ENCODE measurements around the gene EIF2D. TPM values are rescaled to one million over a fixed set of nuclear protein-coding genes. Genes with fewer than 3 reads are reported as not detected.
"Not testable (repeated sequence)": the region's sequence is repeated elsewhere in the genome, so short reads cannot be mapped to it uniquely, and the experiment has no call there.

EIF2D gene
- total RNA-seq, 6 experiments from 2014 or later, result 38.9 to 48.3 (median 43.2) TPM

- Mint-ChIP-seq H3K4me1 (ENCODE audit: low read depth) (peaks cover 25% of the 10 kb centered on the region), H3K4me3 (no peak overlapping the region), H3K27ac (no peak overlapping the region), H3K27me3 (ENCODE audit: insufficient read depth) (peaks cover 8% of the 10 kb centered on the region), H3K9me3 (no peaks in the 10 kb centered on the region), H3K36me3 (ENCODE audit: low read depth) (peaks cover 8% of the 10 kb centered on the region)
- no peak for DNase-seq
- no peak for TF ChIP-seq CTCF (IDR thresholded peaks at IDR 0.05)
Observed at GRCh38 chr1:206584683-206585082, 27.6 kb downstream of the EIF2D start.

GRCh38 chr1:206583707-206584648, 28.3 kb downstream of the EIF2D start:
- H3K27ac Mint-ChIP-seq, result no peak overlapping the region

GRCh38 chr1:206582971-206583706, 29.1 kb downstream of the EIF2D start:
- H3K4me1 Mint-ChIP-seq (ENCODE audit: low read depth), result peaks cover 27% of the 10 kb centered on the region
- no peak for TF ChIP-seq CTCF (IDR thresholded peaks at IDR 0.05)
- H3K27ac Mint-ChIP-seq, result no peak overlapping the region
- no peaks in the 10 kb centered on the region for H3K9me3 Mint-ChIP-seq
- no peak overlapping the region; the same call in 1 of the 2 replicates for H3K4me3 Mint-ChIP-seq
- peaks cover 8% of the 10 kb centered on the region for H3K27me3 Mint-ChIP-seq (ENCODE audit: insufficient read depth)
- peaks cover 8% of the 10 kb centered on the region for H3K36me3 Mint-ChIP-seq (ENCODE audit: low read depth)
- no peak for DNase-seq

More at GRCh38 chr1:206583707-206584648, 28.3 kb downstream of the EIF2D start:
- peak; percentile 99 for TF ChIP-seq CTCF (IDR thresholded peaks at IDR 0.05)
- Mint-ChIP-seq H3K9me3 (no peaks in the 10 kb centered on the region), H3K4me3 (no peak overlapping the region; the same call in 1 of the 2 replicates), H3K4me1 (ENCODE audit: low read depth) (peaks cover 25% of the 10 kb centered on the region), H3K36me3 (ENCODE audit: low read depth) (peaks cover 8% of the 10 kb centered on the region), H3K27me3 (ENCODE audit: insufficient read depth) (peaks cover 8% of the 10 kb centered on the region)
- DNase-seq, result peak; percentile 58

- Mint-ChIP-seq H3K4me3 (no peak overlapping the region), H3K27me3 (ENCODE audit: insufficient read depth) (peaks cover 8% of the 10 kb centered on the region), H3K36me3 (ENCODE audit: low read depth) (peaks cover 7% of the 10 kb centered on the region), H3K9me3 (no peaks in the 10 kb centered on the region), H3K27ac (no peak overlapping the region), H3K4me1 (ENCODE audit: low read depth) (peaks cover 29% of the 10 kb centered on the region)
- TF ChIP-seq CTCF (IDR thresholded peaks at IDR 0.05), result no peak
- no peak for DNase-seq
Observed at GRCh38 chr1:206582537-206582936, 29.7 kb downstream of the EIF2D start.

GRCh38 chr1:206581571-206581981, 30.7 kb downstream of the EIF2D start:
- TF ChIP-seq CTCF (IDR thresholded peaks at IDR 0.05), result no peak
- Mint-ChIP-seq H3K9me3 (no peaks in the 10 kb centered on the region), H3K27me3 (ENCODE audit: insufficient read depth) (peaks cover 6% of the 10 kb centered on the region), H3K4me3 (no peak overlapping the region), H3K36me3 (ENCODE audit: low read depth) (no peaks in the 10 kb centered on the region; the same call in 1 of the 2 replicates), H3K27ac (no peak overlapping the region), H3K4me1 (ENCODE audit: low read depth) (peaks cover 29% of the 10 kb centered on the region)
- no peak for DNase-seq

- H3K4me3 Mint-ChIP-seq; H3K9me3 Mint-ChIP-seq; DNase-seq; H3K27me3 Mint-ChIP-seq (ENCODE audit: insufficient read depth); H3K36me3 Mint-ChIP-seq (ENCODE audit: low read depth); H3K27ac Mint-ChIP-seq: not testable (repeated sequence)
- H3K4me1 Mint-ChIP-seq (ENCODE audit: low read depth), result peaks cover 29% of the 10 kb centered on the region
Observed at GRCh38 chr1:206581114-206581497, 31.2 kb downstream of the EIF2D start.
